Measurements from ENCODE around the gene GPER1.

DNA sequence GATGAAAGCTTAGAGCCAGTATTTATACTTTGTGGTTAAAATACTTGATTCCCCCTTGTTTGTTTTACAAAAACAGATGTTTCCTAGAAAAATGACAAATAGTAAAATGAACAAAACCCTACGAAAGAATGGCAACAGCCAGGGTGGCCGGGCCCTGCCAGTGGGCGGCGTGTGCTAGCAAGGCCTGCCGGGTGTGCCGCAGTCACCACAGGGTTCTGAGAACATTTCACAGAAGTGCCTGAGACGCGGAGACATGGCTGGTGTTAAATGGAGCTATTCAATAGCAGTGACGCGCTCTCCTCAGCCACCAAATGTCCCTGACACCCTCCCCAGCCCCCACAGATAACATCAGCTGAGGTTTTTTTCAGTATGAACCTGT is 29.1 kb upstream of the GPER1 start:
- TF ChIP-seq, protein P1, sequence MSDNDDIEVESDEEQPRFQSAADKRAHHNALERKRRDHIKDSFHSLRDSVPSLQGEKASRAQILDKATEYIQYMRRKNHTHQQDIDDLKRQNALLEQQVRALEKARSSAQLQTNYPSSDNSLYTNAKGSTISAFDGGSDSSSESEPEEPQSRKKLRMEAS (IDR thresholded peaks at IDR 0.05; ENCODE audit: low read depth, low read length) = no peak
- no peak for TF ChIP-seq POLR2A (IDR thresholded peaks at IDR 0.05; ENCODE audit: extremely low read depth, insufficient read length)
- TF ChIP-seq, protein P2, sequence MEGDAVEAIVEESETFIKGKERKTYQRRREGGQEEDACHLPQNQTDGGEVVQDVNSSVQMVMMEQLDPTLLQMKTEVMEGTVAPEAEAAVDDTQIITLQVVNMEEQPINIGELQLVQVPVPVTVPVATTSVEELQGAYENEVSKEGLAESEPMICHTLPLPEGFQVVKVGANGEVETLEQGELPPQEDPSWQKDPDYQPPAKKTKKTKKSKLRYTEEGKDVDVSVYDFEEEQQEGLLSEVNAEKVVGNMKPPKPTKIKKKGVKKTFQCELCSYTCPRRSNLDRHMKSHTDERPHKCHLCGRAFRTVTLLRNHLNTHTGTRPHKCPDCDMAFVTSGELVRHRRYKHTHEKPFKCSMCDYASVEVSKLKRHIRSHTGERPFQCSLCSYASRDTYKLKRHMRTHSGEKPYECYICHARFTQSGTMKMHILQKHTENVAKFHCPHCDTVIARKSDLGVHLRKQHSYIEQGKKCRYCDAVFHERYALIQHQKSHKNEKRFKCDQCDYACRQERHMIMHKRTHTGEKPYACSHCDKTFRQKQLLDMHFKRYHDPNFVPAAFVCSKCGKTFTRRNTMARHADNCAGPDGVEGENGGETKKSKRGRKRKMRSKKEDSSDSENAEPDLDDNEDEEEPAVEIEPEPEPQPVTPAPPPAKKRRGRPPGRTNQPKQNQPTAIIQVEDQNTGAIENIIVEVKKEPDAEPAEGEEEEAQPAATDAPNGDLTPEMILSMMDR (IDR thresholded peaks at IDR 0.05; ENCODE audit: low read depth, low read length) = no peak
